Immature natural killer cell (primary cell): ENCODE results near the gene FAM170B. TPM values are rescaled to one million over a fixed set of nuclear protein-coding genes. Genes with fewer than 3 reads are reported as not detected.

ENCODE experiments used
- DNase-seq, 3 donors: peaks; one replicate each; pipeline ENCODE4 v3.0.0; 2022; ENCODE audit warnings: mixed read lengths in 1 of 3
- H3K27ac Mint-ChIP-seq, 6 donors: one replicate each; pipeline ENCODE4 v1.8.0; 2020; ENCODE audit warnings: mixed read lengths in 6 of 6, mild to moderate bottlenecking in 5 of 6, inconsistent platforms in 4 of 6, moderate library complexity in 3 of 6
- H3K27me3 Mint-ChIP-seq, 3 donors: one replicate each; pipeline ENCODE4 v1.8.0; 2020 to 2021; ENCODE audit warnings: low read depth in 3 of 3, mild to moderate bottlenecking in 3 of 3, mixed read lengths in 3 of 3, moderate library complexity in 3 of 3, inconsistent platforms in 1 of 3
- H3K36me3 Mint-ChIP-seq, 3 donors: one replicate each; pipeline ENCODE4 v1.8.0; 2020; ENCODE audit warnings: mixed read lengths in 3 of 3, inconsistent platforms in 2 of 3, mild to moderate bottlenecking in 2 of 3
- H3K4me1 Mint-ChIP-seq, 2 donors: one replicate each; pipeline ENCODE4 v1.8.0; 2020; ENCODE audit warnings: inconsistent platforms in 2 of 2, mild to moderate bottlenecking in 2 of 2, mixed read lengths in 2 of 2, moderate library complexity in 1 of 2
- H3K4me3 Mint-ChIP-seq, 5 donors: one replicate each; pipeline ENCODE4 v1.8.0; 2020; ENCODE audit warnings: mild to moderate bottlenecking in 5 of 5, mixed read lengths in 5 of 5, inconsistent platforms in 3 of 5, moderate library complexity in 3 of 5
- H3K9me3 Mint-ChIP-seq, 6 donors: one replicate each; pipeline ENCODE4 v1.8.0; 2020; ENCODE audit warnings: mild to moderate bottlenecking in 6 of 6, mixed read lengths in 6 of 6, inconsistent platforms in 4 of 6, moderate library complexity in 3 of 6
- polyA plus RNA-seq, 3 donors: library from polyadenylated mRNA; unstranded; fragments of 300-500 nt; fragmentation: Illumina TruSeq; gene quantifications; one replicate each; pipeline ENCODE4 v1.2.3, GENCODE V29; 2021

FAM170B gene
- polyA plus RNA-seq, 3 donors from 2014 or later = not detected

DNA sequence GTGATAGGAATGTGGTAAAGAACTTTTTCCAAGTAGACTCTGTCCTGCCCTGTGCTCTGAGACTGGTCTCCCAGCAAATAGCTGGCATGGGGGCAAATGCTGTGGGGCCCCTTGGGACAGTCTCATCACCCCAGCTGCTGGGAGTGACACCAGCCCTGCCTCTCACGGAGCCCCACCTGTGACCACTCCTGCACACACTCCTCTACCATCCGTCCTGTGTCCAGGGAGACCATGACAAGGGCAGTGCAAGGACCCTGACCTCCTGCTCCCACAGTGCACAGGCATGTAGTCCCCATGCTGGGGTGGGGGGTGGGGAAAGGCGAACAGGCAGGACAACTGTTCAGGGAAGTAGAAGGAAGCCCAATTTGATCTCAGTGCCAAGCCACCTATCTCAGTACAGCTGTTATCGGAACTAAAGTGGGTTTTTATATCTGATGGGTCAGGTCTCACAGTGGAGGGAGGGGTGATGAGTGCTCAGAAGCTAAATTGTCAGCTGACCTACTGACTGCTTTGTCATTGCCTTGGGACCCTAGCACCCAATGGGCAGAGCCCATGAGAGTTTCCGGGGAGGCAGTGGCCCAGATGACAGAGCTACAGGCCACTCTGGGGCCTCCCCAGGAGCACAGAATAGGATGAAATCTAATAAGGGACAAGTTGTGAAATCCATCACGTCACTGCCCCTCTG, 43.0 kb downstream of the FAM170B start:
- Mint-ChIP-seq H3K4me3 (no peak overlapping the region), H3K27ac (no peak overlapping the region), H3K9me3 (peaks cover 0 to 19% (median 13%) of the 10 kb centered on the region in 6 donors), H3K36me3 (peaks cover 6 to 8% (median 6%) of the 10 kb centered on the region in 3 donors), H3K4me1 (no peaks in the 10 kb centered on the region), H3K27me3 (peaks cover 0 to 5% (median 3%) of the 10 kb centered on the region in 3 donors)
- DNase-seq = no peak

- peaks cover 0 to 20% (median 13%) of the 10 kb centered on the region in 6 donors for H3K9me3 Mint-ChIP-seq
Observed at GRCh38 chr10:49090189-49090575, 43.6 kb downstream of the FAM170B start.

GRCh38 chr10:49089557-49090188, 44.1 kb downstream of the FAM170B start:
- Mint-ChIP-seq H3K36me3 (peaks cover 6 to 8% (median 6%) of the 10 kb centered on the region in 3 donors), H3K4me1 (no peaks in the 10 kb centered on the region), H3K9me3 (peaks cover 0 to 20% (median 13%) of the 10 kb centered on the region in 6 donors), H3K4me3 (no peak overlapping the region), H3K27ac (no peak overlapping the region), H3K27me3 (peaks cover 0 to 5% (median 3%) of the 10 kb centered on the region in 3 donors)
- DNase-seq = no peak

More at GRCh38 chr10:49090189-49090575, 43.6 kb downstream of the FAM170B start:
- Mint-ChIP-seq H3K4me3 (no peak overlapping the region), H3K36me3 (peaks cover 6 to 8% (median 6%) of the 10 kb centered on the region in 3 donors), H3K4me1 (no peaks in the 10 kb centered on the region), H3K27ac (no peak overlapping the region), H3K27me3 (peaks cover 0 to 5% (median 3%) of the 10 kb centered on the region in 3 donors)
- DNase-seq = no peak

DNA sequence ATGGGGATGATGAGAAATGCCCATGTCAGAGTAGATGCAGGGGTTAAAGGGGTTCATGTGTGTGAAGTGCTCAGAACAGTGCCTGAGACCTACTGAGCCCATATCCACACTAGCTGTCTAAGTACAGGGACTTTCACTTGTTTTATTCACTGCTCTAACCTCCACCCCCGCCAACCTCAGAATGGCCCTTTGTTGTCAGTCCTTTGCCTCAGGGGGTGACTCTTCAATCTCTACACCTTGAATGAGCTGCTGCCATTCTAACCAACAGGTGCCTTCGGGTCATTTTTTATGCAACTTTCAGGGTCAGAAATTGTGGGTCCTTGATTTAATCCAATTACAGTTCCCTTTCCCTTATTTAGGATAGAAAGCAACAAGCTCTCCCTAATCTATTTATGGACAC, 44.7 kb downstream of the FAM170B start:
- H3K27ac Mint-ChIP-seq = no peak overlapping the region
- no peak for DNase-seq
- H3K9me3 Mint-ChIP-seq = peaks cover 0 to 20% (median 13%) of the 10 kb centered on the region in 6 donors
- no peak overlapping the region for H3K4me3 Mint-ChIP-seq
- H3K27me3 Mint-ChIP-seq = peaks cover 2 to 5% (median 3%) of the 10 kb centered on the region in 3 donors
- no peaks in the 10 kb centered on the region for H3K4me1 Mint-ChIP-seq
- H3K36me3 Mint-ChIP-seq = peaks cover 6 to 8% (median 6%) of the 10 kb centered on the region in 3 donors

DNA sequence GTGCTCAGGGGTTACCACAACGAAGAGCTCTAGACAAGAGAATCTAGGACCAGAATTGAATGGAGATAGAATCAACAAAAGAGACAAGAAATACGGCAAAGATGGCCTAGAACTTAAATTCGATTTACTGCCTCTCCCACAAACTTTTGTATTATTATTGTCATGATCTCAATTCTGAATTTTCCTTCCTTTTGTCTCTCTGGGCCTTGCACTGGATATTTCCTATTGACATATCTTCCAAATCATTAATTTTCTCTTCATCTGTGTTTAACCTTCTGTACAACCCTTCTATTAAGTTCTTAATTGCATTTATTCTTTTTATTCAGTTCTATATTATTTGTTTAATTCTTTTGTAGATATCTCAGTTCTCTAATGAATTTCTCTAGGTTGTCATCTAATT, 46.9 kb downstream of the FAM170B start:
- H3K36me3 Mint-ChIP-seq = peaks cover 6 to 8% (median 6%) of the 10 kb centered on the region in 3 donors
- peaks cover 0 to 2% (median 0%) of the 10 kb centered on the region in 3 donors for H3K27me3 Mint-ChIP-seq
- H3K27ac Mint-ChIP-seq = no peak overlapping the region
- no peaks in the 10 kb centered on the region for H3K4me1 Mint-ChIP-seq
- no peak overlapping the region for H3K4me3 Mint-ChIP-seq
- no peak for DNase-seq
- H3K9me3 Mint-ChIP-seq = peaks cover 0 to 20% (median 13%) of the 10 kb centered on the region in 6 donors

DNA sequence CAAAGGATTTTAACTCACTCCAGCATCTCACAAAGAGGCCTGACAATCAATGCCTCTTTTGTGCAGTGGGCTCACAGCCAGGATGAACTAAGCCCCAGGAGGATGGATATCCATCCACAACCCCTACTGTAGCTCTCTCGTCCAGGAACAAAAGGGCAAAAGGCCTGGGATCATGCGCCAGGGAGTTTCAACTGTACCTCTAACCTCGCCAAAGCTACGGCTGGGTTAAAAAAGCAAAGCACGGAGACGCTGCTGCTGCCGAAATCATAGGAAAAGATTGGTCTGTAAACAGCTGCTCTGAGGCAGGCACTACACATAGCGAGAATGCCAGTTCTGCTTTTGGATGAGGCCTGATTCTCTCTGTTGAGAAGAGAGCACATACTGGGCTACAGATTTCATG, 50.6 kb downstream of the FAM170B start:
- Mint-ChIP-seq H3K4me1 (no peaks in the 10 kb centered on the region), H3K27me3 (peaks cover 0 to 2% (median 0%) of the 10 kb centered on the region in 3 donors), H3K36me3 (peaks cover 6 to 8% (median 6%) of the 10 kb centered on the region in 3 donors), H3K27ac (no peak overlapping the region), H3K4me3 (no peak overlapping the region), H3K9me3 (peaks cover 0 to 20% (median 13%) of the 10 kb centered on the region in 6 donors)
- no peak for DNase-seq

DNA sequence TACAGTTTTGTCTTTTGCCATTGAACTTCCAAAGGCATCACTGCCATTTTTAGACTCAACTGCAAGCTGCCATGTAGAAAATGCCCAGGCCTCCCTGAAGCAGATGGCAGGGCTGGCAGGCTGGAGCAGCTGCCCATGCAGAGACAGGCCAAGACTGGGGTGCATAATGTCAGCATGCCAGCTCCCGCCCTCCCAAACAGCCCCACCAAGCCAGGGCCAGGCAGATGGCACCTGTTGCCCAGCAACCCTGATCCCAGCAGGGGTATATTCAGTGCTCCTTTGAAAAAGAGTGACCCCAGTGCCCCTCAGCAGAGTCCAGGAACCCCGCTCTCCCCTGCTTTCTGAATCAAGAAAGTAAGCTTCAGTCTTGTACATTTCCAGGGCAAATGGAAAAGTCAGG, 51.1 kb downstream of the FAM170B start:
- DNase-seq = no peak
- H3K27me3 Mint-ChIP-seq = peaks cover 0 to 2% (median 0%) of the 10 kb centered on the region in 3 donors
- no peak overlapping the region for H3K27ac Mint-ChIP-seq
- H3K9me3 Mint-ChIP-seq = peaks cover 0 to 20% (median 13%) of the 10 kb centered on the region in 6 donors
- H3K4me1 Mint-ChIP-seq = no peaks in the 10 kb centered on the region
- peaks cover 6 to 8% (median 6%) of the 10 kb centered on the region in 3 donors for H3K36me3 Mint-ChIP-seq
- no peak overlapping the region for H3K4me3 Mint-ChIP-seq

DNA sequence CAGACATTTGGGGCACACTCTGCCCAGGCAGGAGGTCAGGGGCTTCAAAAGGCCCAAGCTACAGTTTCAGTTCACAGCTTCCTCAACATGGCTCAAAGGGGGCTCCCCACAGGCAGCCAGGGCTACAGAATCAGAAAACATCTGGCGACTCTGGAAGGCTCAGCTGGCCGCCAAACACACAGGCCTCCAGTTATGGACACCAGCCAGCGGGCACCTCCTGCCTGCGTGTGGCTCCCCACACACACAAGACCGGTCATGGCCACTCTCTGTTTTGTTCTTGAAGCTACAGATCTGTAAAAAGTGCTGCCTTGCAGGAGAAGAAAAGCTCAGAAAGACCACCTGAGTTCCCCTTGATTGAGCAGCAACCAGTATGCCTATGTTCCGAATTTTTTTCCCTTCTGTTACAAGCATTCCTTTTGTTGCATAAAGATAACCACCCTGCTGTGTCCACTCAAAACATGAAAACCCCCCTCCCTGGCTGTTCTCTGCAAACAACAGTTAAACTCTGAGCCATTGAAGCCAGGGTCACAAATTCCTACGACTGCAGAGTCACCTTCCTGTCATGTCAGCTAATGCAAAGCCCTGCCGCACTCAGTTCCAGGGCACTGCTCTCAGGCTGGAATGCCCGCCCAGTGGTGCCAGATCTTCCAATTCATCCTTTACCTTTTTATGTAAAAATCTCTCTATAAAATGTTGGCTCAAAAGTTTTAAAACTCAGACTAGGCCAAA, 52.1 kb downstream of the FAM170B start:
- Mint-ChIP-seq H3K4me1 (peaks cover 0 to 5% of the 10 kb centered on the region in 2 donors), H3K36me3 (no peaks in the 10 kb centered on the region), H3K4me3 (no peak overlapping the region), H3K9me3 (peaks cover 0 to 9% (median 5%) of the 10 kb centered on the region in 6 donors), H3K27ac (no peak overlapping the region), H3K27me3 (peaks cover 0 to 3% (median 0%) of the 10 kb centered on the region in 3 donors)
- no peak for DNase-seq

Other genes with a start within 250 kb of the FAM170B start
- gene LRRC18, start 194.2 kb downstream of the FAM170B start, polyA plus RNA-seq = not detected
- gene VSTM4, start 18.5 kb downstream of the FAM170B start, polyA plus RNA-seq = under 1 TPM in 2 of 3 donors, not detected in 1; 0.03 to 0.12 TPM
- gene TMEM273, start 54.4 kb upstream of the FAM170B start, polyA plus RNA-seq = 100 to 1,000 TPM in 1 of 3 donors, 10 to 100 TPM in 2; 23.4 to 114 (median 47.0) TPM
- not detected for gene C10orf71, start 165.1 kb upstream of the FAM170B start, polyA plus RNA-seq